Measurements from ENCODE around the gene MCC.

Gene MCC

GRCh38 chr5:113513384-113514288, 25.4 kb upstream of the MCC start, which contains the start of gene YTHDC2 (continued):
- no peak for TF ChIP-seq ZNF510 (tag by site-specific recombination; IDR thresholded peaks at IDR 0.05; ENCODE audit: insufficient replicate concordance)
- TF ChIP-seq, protein P1, sequence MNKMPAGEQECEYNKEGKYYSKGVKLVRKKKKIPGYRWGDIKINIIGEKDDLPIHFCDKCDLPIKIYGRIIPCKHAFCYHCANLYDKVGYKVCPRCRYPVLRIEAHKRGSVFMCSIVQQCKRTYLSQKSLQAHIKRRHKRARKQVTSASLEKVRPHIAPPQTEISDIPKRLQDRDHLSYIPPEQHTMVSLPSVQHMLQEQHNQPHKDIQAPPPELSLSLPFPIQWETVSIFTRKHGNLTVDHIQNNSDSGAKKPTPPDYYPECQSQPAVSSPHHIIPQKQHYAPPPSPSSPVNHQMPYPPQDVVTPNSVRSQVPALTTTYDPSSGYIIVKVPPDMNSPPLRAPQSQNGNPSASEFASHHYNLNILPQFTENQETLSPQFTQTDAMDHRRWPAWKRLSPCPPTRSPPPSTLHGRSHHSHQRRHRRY (tag by site-specific recombination; IDR thresholded peaks at IDR 0.05): no peak
- TF ChIP-seq ZNF514 (tag by site-specific recombination; IDR thresholded peaks at IDR 0.05): no peak
- TF ChIP-seq ZNF175 (tag by site-specific recombination; IDR thresholded peaks at IDR 0.05): no peak
- TF ChIP-seq ZNF146 (tag by site-specific recombination; IDR thresholded peaks at IDR 0.05): no peak
- no peak for TF ChIP-seq ZNF404 (tag by site-specific recombination; IDR thresholded peaks at IDR 0.05)
- TF ChIP-seq KLF10 (tag by site-specific recombination; IDR thresholded peaks at IDR 0.05): 0 out of 2 replicates have a peak, but pooled peaks have one; percentile 44
- no peak for TF ChIP-seq ZNF391 (tag by site-specific recombination; IDR thresholded peaks at IDR 0.05; ENCODE audit: borderline replicate concordance, low read depth)
- TF ChIP-seq ZNF544 (tag by site-specific recombination; IDR thresholded peaks at IDR 0.05): no peak
- TF ChIP-seq MEIS1 (CRISPR knock-in tag; IDR thresholded peaks at IDR 0.05; ENCODE audit: borderline replicate concordance): no peak
- TF ChIP-seq, protein P2, sequence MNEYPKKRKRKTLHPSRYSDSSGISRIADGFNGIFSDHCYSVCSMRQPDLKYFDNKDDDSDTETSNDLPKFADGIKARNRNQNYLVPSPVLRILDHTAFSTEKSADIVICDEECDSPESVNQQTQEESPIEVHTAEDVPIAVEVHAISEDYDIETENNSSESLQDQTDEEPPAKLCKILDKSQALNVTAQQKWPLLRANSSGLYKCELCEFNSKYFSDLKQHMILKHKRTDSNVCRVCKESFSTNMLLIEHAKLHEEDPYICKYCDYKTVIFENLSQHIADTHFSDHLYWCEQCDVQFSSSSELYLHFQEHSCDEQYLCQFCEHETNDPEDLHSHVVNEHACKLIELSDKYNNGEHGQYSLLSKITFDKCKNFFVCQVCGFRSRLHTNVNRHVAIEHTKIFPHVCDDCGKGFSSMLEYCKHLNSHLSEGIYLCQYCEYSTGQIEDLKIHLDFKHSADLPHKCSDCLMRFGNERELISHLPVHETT (tag by site-specific recombination; IDR thresholded peaks at IDR 0.05): 0 out of 2 replicates have a peak, but pooled peaks have one; percentile 29
- no peak for TF ChIP-seq IKZF3 (tag by site-specific recombination; IDR thresholded peaks at IDR 0.05)
- TF ChIP-seq ZNF692 (tag by site-specific recombination; IDR thresholded peaks at IDR 0.05): peak; percentile 79; the same call in 1 of the 2 replicates
- no peak for TF ChIP-seq FEZF1 (tag by site-specific recombination; IDR thresholded peaks at IDR 0.05)
- no peak for TF ChIP-seq ZNF302 (tag by site-specific recombination; IDR thresholded peaks at IDR 0.05; ENCODE audit: low read depth)
- 0 out of 2 replicates have a peak, but pooled peaks have one; percentile 52 for TF ChIP-seq ZSCAN30 (tag by site-specific recombination; IDR thresholded peaks at IDR 0.05)
- TF ChIP-seq SALL2 (tag by site-specific recombination; IDR thresholded peaks at IDR 0.05; ENCODE audit: borderline replicate concordance): no peak
- TF ChIP-seq ZNF518A (tag by site-specific recombination; conservative IDR thresholded peaks at IDR 0.05; ENCODE audit: low read depth): peak; percentile 60
- TF ChIP-seq PRDM2 (tag by site-specific recombination; IDR thresholded peaks at IDR 0.05; ENCODE audit: borderline replicate concordance): no peak
- TF ChIP-seq OSR2 (tag by site-specific recombination; IDR thresholded peaks at IDR 0.05): no peak
- TF ChIP-seq KLF7 (tag by site-specific recombination; IDR thresholded peaks at IDR 0.05; ENCODE audit: borderline replicate concordance): peak; percentile 72; the same call in 1 of the 2 replicates
- TF ChIP-seq ZNF426 (tag by site-specific recombination; IDR thresholded peaks at IDR 0.05): no peak
- no peak for TF ChIP-seq ZNF132 (tag by site-specific recombination; IDR thresholded peaks at IDR 0.05; ENCODE audit: borderline replicate concordance)
